Measurements from ENCODE around the gene MLF2.

Gene MLF2

DNA sequence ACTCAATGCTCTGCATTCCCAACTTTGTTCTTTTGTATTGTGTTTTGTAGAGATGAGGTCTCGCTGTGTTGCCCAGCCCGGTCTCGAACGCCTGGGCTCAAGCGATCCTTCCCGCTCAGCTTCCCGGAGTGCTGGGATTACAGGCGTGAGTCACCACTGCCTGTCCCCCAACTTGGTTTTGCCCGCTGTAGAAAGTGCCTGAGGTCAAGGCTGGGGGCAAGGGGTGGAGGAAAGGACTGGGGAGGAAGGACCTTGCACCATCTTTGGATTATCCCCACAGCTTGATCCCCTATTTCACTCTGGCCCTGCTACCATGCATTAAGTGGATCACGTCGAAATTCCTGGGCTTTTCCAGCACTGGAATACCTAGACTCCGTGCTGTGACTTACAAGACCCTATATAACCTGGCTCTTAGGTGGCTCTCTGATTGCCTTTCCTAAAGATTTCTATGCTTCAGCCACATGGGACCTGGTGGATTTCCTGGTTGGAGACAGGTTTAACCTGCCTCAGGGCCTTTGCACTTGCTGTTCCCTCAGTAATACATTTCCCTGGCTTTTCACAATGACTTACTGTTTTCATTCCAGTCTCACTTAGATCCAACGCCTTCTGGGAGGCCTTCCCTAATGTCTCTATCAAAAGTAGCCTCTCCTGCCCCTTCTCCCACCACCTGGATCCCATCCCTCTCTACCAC is 51.7 kb downstream of the MLF2 start:
- H3K9me3 Mint-ChIP-seq, result no peaks in the 10 kb centered on the region
- H3K4me3 Mint-ChIP-seq, result peak overlapping the region; percentile 75
- H3K27me3 Mint-ChIP-seq, result peaks cover 59% of the 10 kb centered on the region
- no peak overlapping the region for H3K27ac Mint-ChIP-seq
- H3K4me1 Mint-ChIP-seq (ENCODE audit: low read depth), result peaks cover 26% of the 10 kb centered on the region
- H3K36me3 Mint-ChIP-seq (ENCODE audit: low read depth), result no peaks in the 10 kb centered on the region

DNA sequence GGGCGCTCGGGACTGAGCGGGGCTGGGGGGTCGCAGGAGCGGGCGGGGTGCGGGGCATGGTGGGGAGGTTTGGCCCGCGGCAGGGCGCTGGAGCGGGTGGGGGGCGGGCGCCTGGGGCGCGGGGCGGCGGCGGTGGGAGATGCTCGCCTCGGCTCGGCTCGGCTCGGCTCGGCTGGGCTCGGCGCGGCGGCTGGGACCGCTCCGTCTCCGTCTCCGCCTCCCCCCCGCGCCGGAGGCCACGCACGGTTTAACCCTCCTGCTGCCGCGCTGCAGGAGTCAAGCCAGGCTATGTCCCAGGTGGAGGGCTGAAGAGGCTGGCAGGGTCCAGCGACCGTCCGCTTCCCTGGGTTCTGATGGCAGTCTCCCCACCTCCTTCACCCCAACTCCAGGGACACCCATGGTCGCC is 52.3 kb downstream of the MLF2 start, which contains the start of gene PIANP:
Gene PIANP, minus strand, starts transcription at position 170 of the 406 bp plus-strand sequence. CDS start 2,754 bp downstream, outside the sequence.
- Mint-ChIP-seq H3K36me3 (ENCODE audit: low read depth) (no peaks in the 10 kb centered on the region), H3K4me3 (peak within 1 kb of the TSS; percentile 75), H3K27ac (no peak within 1 kb of the TSS), H3K27me3 (peaks cover 59% of the 10 kb centered on the region), H3K9me3 (no peaks in the 10 kb centered on the region), H3K4me1 (ENCODE audit: low read depth) (peaks cover 31% of the 10 kb centered on the region)

DNA sequence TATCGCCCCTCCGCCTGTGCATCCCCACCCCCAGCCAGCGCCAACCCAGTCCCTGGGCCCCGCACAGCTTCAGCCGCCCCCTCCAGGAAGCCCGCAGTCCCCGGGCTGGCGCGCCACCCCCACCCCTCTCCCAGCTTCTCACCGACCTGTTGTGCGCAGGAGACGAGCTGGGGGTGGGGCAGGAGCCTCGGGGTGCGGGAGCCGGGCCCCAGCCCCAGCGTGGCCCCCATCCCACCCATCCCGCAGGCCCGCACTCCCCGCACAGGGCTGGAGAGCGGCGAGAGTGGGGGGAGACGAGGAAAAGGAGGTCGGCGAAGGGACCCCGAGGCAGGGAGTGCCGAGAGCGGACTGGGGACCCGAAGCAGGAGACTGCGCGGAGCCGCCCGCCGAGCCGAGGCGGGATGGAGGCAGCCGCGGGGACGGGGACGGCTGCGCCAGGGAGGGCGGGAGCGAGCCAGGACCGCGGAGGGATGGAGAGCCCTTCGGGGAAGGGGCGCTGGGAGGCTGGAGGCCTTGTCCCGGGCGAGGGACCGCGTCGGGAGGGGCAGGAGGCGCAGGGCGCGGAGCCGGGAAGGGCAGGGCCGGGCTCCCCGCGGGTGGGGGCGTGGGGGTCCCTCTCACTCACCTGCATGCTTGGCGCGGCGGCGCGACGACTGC is 52.8 kb downstream of the MLF2 start:
- H3K36me3 Mint-ChIP-seq (ENCODE audit: low read depth), result no peaks in the 10 kb centered on the region
- H3K4me1 Mint-ChIP-seq (ENCODE audit: low read depth), result peaks cover 33% of the 10 kb centered on the region
- H3K9me3 Mint-ChIP-seq, result no peaks in the 10 kb centered on the region
- peaks cover 56% of the 10 kb centered on the region for H3K27me3 Mint-ChIP-seq
- H3K27ac Mint-ChIP-seq, result no peak overlapping the region
- H3K4me3 Mint-ChIP-seq, result peak overlapping the region; percentile 44

DNA sequence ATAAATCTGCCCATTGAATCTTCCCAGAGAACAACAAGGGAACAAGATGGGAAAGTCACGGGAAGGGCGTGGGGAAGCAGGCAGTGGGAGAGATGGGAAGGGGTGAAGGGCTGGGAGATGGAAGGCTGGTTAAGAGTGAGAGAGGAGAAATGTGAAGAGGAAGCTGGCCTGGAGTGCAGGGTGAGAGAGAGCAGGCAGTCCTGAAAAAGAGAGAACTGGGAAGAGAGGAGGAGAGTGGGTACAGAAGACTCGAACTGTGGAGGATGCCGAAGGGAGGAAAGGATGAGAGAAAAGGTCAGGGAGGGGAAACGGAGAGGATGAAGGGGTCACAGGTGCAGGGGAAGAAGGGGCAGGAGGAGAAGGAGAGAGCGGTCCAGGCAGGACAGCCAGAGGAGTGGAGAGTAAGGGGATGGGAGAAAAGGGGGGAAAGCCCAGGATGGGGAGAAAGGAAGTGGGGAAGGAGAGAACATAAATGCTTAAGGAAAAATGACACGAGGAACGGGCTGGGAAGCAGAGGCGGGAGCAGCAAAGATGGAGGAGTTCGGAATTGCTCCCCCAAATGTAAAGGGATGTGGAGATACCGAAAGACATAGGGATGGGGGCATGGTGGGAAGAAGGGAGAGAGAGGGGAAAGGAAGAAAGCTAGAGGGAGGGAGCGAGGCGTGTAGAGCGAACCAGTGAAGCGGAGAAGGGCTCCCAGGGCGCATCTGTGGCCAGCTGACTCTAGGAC is 53.5 kb downstream of the MLF2 start:
- Mint-ChIP-seq H3K27ac (peak overlapping the region; percentile 42), H3K4me1 (ENCODE audit: low read depth) (peaks cover 33% of the 10 kb centered on the region), H3K4me3 (peak overlapping the region; percentile 44), H3K27me3 (peaks cover 50% of the 10 kb centered on the region), H3K36me3 (ENCODE audit: low read depth) (no peaks in the 10 kb centered on the region), H3K9me3 (no peaks in the 10 kb centered on the region)

DNA sequence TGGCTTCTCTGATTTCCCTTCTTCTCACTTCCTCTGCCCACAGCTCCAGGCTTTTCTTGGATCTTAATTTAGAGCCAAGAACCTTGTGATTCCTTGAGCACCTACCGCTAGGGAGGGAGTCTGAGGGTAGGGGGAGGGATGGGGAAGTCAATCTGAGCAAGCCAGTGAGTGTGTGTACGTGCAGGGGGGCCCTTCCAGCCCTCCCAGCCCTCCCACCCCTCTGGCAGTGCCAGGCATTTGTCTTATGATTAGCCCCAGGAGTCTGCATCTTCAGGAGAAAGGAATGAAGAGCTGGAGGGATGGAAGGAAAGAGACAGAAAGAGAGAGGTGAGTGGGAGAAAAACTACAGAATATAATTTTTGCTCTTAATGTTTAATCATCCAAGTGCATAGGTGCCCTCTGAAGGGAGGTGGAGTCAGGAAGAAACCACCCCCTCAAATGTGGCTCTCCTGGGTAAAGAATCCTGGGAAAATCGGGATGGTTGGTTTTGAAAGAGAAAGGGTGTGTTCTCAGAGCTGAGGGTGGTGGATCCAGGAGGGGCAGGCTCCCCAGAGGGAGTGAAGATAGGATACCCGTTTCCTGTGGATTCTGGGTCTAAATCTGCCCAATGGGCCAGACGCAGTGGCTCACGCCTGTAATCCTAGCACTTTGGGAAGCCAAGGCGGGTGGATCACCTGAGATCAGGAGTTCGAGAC is 54.4 kb downstream of the MLF2 start:
- H3K4me3 Mint-ChIP-seq, result no peak overlapping the region
- H3K27me3 Mint-ChIP-seq, result peaks cover 43% of the 10 kb centered on the region
- H3K9me3 Mint-ChIP-seq, result no peaks in the 10 kb centered on the region
- H3K4me1 Mint-ChIP-seq (ENCODE audit: low read depth), result peaks cover 33% of the 10 kb centered on the region
- no peaks in the 10 kb centered on the region for H3K36me3 Mint-ChIP-seq (ENCODE audit: low read depth)
- H3K27ac Mint-ChIP-seq, result no peak overlapping the region
